HG03575 (cell line): ENCODE results near the gene SAMD4B.
"Not testable (repeated sequence)": the region's sequence is repeated elsewhere in the genome, so short reads cannot be mapped to it uniquely, and the experiment has no call there.

ENCODE experiments used
- ATAC-seq: cut with Tn5 transposase; IDR thresholded peaks from one replicate; pipeline ENCODE4 v1.9.1; 2021; ENCODE audit not compliant: unreplicated experiment, insufficient number of reproducible peaks, low FRiP score; ENCODE audit errors: extremely low read depth

Gene SAMD4B

DNA sequence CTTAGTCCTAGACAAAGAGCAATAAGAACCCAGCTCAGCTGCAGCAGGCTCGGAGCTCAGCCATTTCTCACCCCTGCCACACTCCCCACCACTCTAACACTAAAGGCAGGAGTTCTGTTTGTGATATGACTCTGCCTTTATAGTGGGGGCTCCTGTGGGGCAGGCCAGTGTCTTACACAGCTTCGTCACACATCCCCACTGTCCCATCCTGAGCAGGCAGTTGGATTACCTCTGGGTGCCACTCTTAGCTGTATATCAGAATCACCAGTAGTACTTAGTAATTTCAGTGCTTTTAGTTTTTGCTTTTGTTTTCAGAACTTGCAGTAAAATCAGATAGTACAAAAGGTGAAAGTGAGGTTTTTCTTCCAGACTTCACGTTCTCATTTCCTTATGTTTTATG, 16.8 kb downstream of the SAMD4B start:
- no peak for ATAC-seq

DNA sequence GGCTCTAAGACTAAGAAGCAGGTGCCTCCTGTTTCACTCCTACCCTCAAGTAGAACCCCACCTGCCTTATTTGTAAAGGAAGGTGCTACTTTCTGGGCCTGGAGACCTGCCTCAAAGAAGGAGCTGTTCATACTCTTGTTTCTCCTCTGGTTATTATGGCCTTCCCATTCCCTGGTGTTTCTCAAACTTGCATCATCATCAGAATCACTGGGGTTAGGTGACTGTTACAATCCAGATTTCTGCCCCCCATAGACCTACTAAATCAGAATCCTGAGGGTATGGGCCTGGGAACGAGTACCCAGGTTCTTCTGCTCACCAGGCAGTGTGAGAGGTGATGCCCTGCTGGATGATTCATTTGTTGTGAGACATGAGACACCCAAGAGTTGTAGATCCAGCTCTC, 18.4 kb downstream of the SAMD4B start:
- no peak for ATAC-seq

DNA sequence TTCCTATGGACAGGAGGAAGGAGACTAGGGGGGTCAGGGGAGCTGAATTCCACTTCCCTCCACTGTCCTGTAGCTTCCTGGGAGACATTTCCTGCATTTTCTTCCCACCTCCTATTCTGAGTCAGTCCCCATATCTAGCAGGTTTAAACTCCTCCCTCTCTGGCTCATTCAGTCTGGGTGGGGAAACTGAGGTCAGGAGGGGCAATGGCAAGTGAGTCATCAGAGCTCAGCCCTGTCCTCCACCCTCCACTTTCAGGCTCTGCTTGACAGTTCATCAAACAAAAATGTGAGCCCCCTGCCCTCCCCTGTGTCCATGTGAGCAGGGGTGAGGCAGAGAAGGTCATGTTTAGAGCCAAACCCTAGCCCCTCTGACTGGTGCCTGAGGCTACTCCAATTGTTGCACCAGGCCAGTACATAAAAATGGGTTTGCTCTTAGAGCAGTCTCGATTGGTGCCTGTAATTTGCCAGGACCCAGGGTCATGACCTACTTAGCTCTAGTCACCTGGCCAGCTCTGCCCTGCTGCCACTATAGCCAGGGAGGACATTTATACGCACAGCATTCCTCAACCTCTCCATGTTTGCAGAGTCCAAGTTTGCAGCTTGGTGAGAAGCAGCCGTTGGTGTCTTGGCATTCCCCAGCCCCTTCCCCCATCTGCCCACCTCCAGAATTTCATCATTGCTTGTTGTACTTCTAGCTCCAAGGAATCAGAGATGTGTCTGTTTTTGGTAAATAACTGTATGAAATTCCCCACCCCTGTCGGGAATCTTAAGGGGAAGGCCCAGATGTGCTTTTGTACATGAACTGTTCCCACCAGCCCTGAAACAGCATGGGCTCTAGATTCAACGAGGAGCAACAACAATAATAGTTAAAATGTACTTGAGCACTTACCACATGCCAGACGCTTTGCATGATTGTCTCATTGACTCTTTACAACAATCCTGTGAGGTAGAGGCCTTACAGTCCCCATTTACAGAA, 20.7 kb downstream of the SAMD4B start:
- no peak for ATAC-seq

DNA sequence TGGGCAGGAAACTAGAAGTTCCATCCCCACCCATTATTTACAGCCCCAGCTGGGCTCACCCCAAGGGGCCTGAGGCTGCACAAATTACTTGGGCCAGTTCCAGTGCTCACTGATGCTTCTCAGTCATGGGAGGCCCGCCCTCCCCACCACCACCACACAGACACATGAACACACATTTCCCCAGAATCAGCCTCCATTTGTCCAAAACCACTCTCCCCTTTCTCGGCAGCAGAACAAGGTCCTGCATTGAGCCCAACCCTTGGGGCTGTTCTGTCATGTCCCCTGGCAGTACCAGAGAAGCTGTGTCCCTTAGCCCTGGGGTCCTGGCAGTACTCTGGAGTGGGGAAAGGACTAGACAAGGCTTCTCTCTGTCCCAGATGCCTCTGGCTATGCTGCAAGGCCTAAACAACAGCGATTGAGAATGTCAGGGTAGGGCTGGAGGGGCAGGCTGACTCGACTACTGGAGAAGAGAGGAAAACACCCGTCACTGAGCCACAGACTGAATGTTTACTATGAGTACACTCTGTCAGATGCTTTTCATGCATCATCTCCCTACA, 21.8 kb downstream of the SAMD4B start:
- no peak for ATAC-seq

DNA sequence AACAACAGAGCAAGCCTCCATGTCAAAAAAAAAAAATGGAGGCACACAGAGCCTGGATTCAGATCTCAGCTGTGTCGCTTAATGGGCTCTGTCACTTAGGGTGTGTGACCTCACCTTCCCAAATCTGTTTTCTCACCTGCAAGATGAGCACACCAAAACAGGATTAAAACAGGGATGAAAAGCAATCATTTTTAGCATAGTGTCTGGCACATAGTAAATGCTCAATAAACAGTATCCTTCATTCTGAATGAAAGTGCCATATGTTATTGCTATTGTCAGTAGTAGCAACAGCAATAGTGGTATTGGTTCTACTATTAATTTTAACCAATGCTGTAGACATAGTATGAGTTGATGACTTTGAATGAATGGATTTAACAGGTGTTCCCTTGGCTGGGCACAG, 23.3 kb downstream of the SAMD4B start:
- no peak for ATAC-seq

DNA sequence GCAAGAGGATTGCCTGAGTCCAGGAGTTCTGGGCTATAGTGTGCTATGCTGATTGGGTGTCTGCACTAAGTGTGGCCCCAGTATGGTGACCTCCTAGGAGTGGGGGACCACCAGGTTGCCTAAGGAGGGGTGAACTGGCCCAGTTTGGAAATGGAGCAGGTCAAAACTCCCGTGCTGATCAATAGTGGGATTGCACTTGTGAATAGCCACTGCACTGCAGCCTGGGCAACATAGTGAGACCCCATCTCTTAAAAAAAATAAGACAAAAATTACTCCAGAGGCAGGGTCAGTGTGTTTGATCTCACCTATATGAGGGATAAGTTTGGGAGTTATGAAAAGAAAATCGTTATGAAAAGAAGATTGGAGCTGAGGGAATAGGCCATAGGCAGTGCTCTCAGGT, 27.0 kb downstream of the SAMD4B start:
- no peak for ATAC-seq

DNA sequence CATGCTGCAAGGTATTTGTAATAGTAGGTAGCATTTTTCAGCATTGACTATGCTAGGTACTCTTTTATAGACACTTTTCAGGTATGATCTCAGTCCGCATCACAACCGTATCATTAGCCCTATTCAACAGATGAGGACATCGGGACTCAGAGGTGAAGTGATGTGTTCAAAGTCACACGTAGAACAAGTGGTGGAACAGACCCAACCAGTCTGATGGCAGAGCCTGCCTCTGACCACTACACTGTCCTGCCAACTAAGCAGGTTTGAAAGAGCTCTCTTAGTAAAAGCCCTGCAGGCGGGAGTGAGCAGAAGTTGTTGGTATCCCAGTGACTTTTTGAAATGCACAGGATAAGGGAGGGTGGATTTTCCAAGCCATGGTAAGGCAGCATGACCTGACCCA, 28.5 kb downstream of the SAMD4B start:
- ATAC-seq = no peak

DNA sequence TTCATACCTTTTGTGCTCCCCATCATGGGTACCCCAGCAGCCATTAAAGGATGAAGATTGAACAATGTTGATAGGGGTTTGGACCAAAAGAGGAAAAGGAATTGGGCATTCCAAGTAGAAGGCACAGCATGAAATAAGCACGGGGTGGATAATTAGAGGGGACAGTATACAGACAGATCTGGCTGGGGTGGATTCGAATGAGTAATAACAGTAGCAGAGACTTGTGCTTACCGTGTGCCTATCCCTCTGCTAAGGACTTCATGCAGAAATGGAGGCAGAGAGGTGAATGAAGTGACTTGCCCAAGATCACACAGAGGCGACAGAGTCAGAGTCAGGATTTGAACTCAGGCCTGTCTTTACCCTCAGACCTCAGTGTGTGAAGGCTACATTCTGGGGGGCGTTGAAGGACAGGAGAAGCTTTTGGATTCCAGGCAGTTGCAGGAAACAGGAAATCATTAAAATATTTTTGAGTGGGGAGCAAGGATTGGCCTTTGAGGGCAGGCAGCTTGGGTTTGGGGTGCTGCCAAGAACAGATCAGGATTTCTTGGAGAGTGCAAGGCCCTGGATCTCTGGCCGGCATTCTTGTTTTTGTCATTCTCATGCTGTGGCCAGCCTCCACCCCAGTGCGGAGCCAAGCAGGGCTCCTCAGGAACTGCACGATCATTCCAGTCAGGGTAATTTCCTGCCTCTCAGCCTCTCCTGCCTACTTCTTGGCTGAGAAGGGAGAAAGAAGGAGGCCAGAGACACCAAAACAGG, 30.0 kb downstream of the SAMD4B start:
- no peak for ATAC-seq

DNA sequence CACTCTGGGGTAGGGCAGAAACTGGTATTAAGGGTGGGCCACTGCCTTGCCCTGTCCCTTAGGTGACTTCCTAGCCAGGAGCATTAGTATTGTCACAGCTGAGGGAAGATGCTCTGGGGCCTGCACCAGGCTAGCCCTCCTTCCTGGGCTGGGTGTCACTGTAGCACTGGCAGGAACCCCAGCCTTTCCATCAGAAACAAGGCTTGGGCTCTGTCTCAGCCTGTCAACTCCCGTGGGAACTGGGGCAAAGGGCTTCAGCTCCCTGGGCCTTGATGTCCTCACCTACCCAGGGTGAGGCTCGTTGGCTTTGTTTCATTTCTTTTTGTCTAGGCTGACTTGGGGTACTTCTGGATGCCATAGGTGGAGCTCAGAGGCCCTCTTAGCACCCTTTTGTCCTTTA, 30.7 kb downstream of the SAMD4B start:
- ATAC-seq = no peak

DNA sequence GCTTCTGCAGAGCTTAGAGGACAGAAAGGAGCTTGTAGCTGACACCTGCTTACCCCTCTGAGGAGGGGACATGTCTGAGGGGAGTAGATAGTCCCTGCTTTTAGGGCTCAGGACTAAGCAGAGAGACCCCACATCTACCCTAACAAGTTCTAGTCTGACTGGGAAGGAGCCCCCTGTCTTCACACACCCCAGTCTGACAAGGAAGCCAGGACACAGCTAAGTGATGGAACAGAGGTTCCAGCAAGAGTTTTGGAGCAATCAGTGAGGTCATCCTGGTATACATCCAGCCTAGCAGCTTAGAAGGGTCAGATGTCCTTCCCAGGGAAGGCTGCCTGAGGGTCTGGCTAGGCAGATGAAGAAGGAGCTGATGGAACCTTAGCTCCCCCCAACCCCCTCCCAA, 33.7 kb downstream of the SAMD4B start:
- ATAC-seq = no peak

DNA sequence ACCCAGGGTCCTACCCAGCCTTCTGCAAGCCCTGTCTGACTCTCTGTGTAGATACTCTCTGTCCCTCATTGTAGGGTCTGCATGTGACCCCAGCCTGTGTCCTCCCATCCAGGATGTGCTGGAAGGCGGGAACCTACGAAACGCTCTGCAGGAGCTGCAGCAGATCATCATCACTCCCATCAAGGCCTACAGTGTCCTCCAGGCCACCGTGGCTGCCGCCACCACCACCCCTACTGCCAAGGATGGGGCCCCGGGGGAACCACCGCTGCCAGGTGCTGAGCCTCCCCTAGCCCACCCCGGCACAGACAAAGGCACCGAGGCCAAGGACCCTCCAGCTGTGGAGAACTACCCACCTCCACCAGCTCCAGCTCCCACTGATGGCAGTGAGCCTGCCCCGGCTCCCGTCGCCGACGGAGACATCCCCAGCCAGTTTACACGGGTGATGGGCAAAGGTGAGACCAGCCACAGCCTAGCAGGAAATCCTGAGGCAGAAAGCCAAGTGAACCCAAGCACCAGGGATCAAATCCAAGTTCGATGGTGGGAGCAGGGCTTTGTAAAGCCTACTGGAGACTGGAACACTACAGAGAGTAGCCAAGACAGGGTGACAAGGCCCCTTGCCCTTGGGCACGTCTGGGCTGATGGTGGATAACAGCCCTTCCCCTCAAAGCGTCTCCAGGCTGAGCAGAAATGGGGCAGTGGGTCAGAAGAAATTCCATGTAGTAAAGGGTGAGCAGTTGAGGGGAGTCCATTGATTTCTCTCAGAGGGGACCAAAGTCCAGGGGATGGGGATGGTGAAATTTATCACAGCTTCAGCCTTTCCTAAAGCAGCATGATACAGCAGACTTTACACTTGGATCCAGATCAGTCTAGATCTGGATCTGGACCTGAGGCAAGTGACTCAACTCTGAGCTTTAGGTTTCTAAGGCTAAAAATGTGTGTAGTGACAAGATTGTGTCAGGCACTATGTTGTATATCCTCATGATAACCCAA, 35.4 kb downstream of the SAMD4B start:
- no peak for ATAC-seq

DNA sequence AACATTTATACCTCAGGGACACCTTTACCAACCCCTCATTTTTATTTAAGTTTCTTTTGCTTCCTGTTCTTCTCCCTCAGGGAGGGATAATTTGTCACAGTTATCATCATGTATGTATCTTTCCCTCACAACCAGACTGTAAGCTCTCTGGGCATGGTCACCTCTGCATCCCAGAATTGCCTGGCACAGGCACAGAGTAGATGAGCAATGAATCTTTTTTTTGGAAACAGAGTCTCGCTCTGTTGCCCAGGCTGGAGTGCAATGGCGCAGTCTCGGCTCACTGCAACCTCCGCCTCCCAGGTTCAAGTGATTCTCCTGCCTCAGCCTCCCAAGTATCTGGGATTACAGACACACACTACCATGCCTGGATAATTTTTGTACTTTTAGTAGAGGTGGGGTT, 37.1 kb downstream of the SAMD4B start:
- ATAC-seq = not testable (repeated sequence)

DNA sequence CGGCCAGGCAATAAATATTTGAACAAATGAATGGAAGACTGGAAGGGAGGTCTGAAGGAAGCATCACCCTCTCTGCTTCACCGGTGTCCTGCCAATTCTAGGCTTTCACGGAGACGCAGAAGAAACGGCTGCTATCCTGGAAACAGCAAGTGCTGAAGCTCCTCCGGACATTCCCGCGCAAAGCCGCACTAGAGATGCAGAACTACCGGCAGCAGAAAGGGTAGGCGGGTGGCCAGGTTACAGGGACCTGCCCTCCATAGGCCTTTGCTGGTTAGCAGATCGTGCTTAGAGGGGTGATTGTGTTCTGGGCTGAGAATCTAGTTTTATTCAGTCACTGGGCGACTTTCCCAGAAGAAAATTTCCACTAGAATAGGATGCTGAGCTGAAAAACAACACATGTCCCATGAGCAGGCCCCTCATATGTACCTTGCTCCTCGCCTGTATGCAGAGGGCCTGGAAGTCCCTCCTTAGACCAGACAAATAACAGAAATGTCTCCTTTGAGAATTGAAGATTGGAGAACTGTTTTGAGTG, 37.7 kb downstream of the SAMD4B start:
- no peak for ATAC-seq

DNA sequence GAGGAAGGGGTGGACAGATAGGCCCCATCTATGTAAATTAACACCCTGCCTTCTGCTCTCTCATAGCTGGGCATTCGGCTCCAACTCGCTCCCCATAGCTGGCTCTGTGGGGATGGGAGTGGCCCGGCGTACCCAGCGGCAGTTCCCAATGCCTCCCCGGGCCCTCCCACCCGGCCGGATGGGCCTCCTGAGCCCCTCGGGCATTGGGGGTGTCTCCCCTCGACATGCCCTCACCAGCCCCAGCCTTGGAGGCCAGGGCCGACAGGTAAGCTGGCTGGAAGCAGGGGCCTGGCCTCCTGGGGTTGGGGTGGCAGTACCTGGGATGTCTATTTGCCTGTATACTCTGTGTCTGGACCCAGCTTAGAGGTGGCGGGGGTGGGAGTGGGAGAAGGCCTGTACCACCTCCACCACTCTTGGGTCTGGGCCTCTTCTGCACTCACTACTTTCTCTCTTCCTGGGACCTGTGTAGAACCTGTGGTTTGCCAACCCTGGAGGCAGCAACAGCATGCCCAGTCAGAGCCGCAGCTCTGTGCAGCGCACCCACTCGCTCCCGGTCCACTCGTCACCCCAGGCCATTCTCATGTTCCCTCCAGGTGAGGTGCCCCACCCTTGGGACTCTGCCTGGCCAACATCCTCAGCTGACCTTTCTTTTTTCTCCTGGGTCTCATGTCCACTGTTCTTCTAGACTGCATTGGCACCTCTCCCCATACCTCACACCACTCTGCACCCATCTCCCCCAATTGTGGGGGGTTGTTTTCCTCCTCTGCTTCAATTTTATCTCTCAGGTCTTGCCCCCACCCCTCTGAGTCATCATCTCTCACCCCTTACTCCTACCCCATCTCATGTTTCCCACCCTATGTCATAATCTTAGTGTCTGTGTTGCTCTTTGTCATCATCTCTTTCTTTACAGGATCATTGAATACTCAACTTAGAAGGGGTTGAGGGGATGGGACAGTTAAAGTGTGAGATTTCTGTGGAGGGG, 38.6 kb downstream of the SAMD4B start:
- no peak for ATAC-seq

DNA sequence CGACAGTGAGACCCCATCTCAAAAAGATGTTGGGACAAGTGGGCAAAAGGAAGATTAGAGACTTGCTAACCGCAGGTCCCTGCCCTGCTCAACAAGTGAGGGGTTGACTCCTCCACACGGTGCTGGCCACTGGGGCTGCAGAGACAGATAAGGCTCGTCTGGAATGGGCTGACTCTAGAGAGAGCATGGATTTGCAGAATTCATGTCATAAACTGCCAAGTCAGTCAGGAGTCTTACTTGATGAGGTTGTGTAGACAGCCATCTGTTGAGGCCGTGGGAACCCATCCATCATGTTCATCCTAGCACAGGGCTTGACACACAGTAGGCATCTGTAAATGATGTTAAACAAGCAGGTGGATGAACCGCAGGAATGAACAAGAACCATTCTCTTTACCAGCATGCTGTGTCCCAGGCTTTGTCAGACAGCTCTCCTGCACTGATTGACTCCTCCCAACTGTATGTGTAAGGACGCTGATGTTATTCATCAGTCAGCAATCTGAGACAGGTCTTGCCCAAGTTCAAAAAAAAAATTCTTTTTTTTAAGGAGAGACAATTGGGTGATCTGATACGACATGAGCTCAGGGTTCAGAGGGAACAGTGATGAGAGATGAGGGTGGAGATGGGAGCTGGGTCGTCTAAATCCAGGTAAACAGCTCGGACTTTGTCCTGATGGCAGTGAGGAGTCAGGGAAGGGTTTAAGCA, 39.8 kb downstream of the SAMD4B start:
- ATAC-seq = no peak

DNA sequence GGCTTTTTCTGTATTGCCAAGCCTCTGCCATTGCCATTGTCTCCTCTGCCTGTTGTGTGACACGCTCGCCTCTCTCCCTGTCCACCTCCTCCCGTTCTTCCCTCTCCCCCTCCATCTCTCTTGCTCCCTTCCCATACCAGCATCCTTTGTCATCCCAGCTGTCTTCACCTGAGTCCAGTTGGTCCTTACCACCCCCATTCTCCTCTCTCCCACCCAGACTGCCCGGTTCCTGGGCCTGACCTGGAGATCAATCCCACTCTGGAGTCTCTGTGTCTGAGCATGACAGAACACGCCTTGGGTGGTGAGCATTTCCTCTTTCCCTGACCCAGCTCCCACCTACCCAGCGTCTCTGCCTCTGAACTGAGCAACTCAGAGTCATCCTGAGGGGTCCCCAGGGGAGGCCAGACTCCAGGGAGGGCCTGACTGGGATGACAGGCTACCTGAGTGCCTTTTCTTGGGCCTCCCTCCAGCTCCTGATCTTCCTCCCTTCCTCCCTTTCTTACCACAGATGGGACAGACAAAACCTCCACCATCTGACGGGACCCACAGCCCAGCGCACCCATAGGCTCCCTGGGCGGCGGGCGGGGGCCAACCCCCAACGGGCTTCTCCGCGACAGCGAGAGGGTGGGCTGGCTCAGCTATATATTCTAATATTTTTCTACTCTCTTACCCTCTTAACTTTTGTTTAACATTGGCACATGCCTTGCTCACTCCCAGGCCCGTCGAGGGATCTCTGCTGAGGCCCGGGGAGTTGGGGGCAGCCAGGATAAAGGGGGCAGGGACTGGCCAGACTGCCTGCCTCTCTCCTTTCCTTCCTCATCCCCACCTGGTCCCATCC, 41.0 kb downstream of the SAMD4B start:
- ATAC-seq = no peak
